Body of pancreas (tissue), 4 donors: ENCODE measurements around the gene CELA2A. TPM values are rescaled to one million over a fixed set of nuclear protein-coding genes. Genes with fewer than 3 reads are reported as not detected.
"Not testable (repeated sequence)": the region's sequence is repeated elsewhere in the genome, so short reads cannot be mapped to it uniquely, and the experiment has no call there.

ENCODE experiments used
- ATAC-seq: fragments of 150-250 bp; one replicate; pipeline ENCODE4 v1.9.1; 2016
- DNase-seq, 4 donors: peaks; one replicate each; pipeline ENCODE4 v3.0.0-alpha.2; 2019
- H3K27ac ChIP-seq, 4 donors: fragments of 200-600 bp; sonication (generic); 1 replicate in 3 of 4; 2 replicates in 1 of 4; pipeline versions ENCODE4 v1.5.1 to v1.6.1; 2016 to 2019; ENCODE audit warnings: mild to moderate bottlenecking in 1 of 4, mixed read lengths in 1 of 4, moderate library complexity in 1 of 4
- H3K27me3 ChIP-seq, 2 donors: fragments of 200-600 bp; sonication (generic); one replicate each; pipeline ENCODE4 v1.6.0; 2016; ENCODE audit warnings: mild to moderate bottlenecking in 1 of 2
- H3K36me3 ChIP-seq, 2 donors: fragments of 200-600 bp; sonication (generic); replicated peaks in 1 of 2; 2 replicates each; pipeline ENCODE4 v1.5.1; 2016; ENCODE audit warnings: low read depth in 2 of 2; ENCODE audit not compliant: insufficient read depth in 1 of 2
- H3K4me1 ChIP-seq: fragments of 200-600 bp; sonication (generic); one replicate; pipeline ENCODE4 v1.6.0; 2016
- H3K4me3 ChIP-seq, 2 donors: fragments of 200-600 bp; sonication (generic); 1 replicate in 1 of 2; 2 replicates in 1 of 2; pipeline ENCODE4 v1.5.1; 2016 to 2019
- H3K9me3 ChIP-seq, 3 donors: fragments of 200-600 bp; sonication (generic); 1 replicate in 2 of 3; 2 replicates in 1 of 3; pipeline ENCODE4 v1.5.1; 2016
- POLR2A ChIP-seq, 3 donors: fragments of 450-650 bp; IDR thresholded peaks; one replicate each; pipeline ENCODE4 v1.6.1; 2016; ENCODE audit warnings: antibody characterized with exemption in 3 of 3, mild to moderate bottlenecking in 2 of 3
- WGBS, 2 donors: methylation state at CpG; one replicate each; pipeline ENCODE4 v1.1.5; 2017; 5-methylcytosine and 5-hydroxymethylcytosine counted together
- intact Hi-C: fragments of 100-400 bp; cut with DNase I; formaldehyde crosslinking; loops from one replicate; pipeline ENCODE4 v1.15.1; 2023
- total RNA-seq, 2 donors: library from RNA; depleted of rRNA; stranded (reverse); fragments of >200 nt; gene quantifications; one replicate each; pipeline ENCODE4 v1.1.0, GENCODE V29; 2016
- TF ChIP-seq, protein P1 (sequence below), 7 experiments: fragments of 450-650 bp in 4 of 7; fragments of 200-600 bp in 3 of 7; sonication (generic) in 3 of 7; IDR thresholded peaks; one replicate each; pipeline ENCODE4 v1.5.1; 2016 to 2019; ENCODE audit warnings: antibody characterized with exemption in 7 of 7

CELA2A gene
- total RNA-seq, 2 donors from 2014 or later = 4,384 to 21,046 TPM

- no peaks in the 10 kb centered on the region for H3K9me3 ChIP-seq
- peak overlapping the region in 3 of 4 donors; percentile 83 to 87 (median 83) for H3K27ac ChIP-seq
- 31 to 40% methylated on average over 2 of the region's 2 CpGs for WGBS, 2 donors
- no peak overlapping the region for H3K4me3 ChIP-seq
- no peak for TF ChIP-seq POLR2A (IDR thresholded peaks at IDR 0.05)
- TF ChIP-seq, protein P1, sequence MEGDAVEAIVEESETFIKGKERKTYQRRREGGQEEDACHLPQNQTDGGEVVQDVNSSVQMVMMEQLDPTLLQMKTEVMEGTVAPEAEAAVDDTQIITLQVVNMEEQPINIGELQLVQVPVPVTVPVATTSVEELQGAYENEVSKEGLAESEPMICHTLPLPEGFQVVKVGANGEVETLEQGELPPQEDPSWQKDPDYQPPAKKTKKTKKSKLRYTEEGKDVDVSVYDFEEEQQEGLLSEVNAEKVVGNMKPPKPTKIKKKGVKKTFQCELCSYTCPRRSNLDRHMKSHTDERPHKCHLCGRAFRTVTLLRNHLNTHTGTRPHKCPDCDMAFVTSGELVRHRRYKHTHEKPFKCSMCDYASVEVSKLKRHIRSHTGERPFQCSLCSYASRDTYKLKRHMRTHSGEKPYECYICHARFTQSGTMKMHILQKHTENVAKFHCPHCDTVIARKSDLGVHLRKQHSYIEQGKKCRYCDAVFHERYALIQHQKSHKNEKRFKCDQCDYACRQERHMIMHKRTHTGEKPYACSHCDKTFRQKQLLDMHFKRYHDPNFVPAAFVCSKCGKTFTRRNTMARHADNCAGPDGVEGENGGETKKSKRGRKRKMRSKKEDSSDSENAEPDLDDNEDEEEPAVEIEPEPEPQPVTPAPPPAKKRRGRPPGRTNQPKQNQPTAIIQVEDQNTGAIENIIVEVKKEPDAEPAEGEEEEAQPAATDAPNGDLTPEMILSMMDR (IDR thresholded peaks at IDR 0.05) = no peak
- H3K27me3 ChIP-seq = no peaks in the 10 kb centered on the region
- H3K4me1 ChIP-seq = peaks cover 81% of the 10 kb centered on the region
- no peaks in the 10 kb centered on the region for H3K36me3 ChIP-seq
- intact Hi-C loops = no loop called here
- DNase-seq (peak in 3 of 4 donors; percentile 67), ATAC-seq (peak; percentile 61)
Measured at GRCh38 chr1:15457585-15457984, 1.1 kb downstream of the CELA2A start.

- intact Hi-C loops, H3K4me3 ChIP-seq, H3K27me3 ChIP-seq, H3K36me3 ChIP-seq, ATAC-seq, H3K9me3 ChIP-seq: not testable (repeated sequence)
- peak overlapping the region; percentile 45 to 87 (median 75) for H3K27ac ChIP-seq
- H3K4me1 ChIP-seq = peaks cover 83% of the 10 kb centered on the region
- DNase-seq = peak in 3 of 4 donors; percentile 52 to 65 (median 54)
- TF ChIP-seq POLR2A (IDR thresholded peaks at IDR 0.05) = peak in 1 of 3 donors; percentile 13
- WGBS, 2 donors = 38 to 44% methylated on average over 2 to 4 of the region's 4 CpGs
Measured at GRCh38 chr1:15458388-15458787, 1.9 kb downstream of the CELA2A start.

DNA sequence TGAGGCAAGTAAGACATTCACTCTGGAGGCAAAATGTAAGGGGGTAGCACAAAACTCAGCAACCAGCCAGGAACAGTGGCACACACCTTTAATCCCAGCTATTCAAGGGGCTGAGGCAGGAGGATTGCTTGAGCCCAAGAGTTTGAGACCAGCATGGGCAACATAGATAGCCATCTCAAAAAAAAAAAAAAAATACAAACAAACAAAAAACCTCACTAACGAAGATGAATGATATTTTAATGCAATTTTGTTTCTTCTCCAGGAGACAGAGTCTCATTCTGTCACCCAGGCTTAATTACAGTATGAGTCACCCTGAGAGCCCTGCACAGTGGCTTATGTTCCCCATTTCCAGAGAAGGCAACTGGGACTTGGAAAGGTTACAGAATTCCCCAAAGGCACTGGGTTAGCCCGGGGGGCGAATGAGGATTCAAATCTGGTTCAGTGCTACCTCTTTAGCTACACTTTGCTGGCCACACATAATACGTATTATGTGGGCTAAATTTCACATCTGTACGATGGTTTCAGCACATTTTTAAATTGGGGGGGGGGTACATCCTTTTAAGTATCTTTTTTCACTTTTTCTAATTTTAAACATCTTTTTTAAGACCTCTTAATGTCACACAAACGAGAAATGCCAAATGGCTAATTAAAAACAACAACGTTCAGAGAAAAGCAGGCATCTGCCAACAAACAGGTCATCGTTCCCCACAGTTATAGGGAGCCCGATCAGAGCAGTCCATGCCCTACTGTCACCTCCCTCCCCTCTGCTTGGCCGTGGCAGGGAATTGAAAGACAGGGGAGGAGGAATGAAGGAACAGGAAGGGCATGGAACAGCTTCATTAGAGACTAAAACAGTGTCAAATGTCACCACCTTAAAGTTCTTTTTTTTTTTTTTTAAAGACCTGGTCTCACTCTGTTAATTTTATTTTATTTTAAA lies 3.5 kb downstream of the CELA2A start:
- peak overlapping the region; percentile 67 to 87 (median 76) for H3K27ac ChIP-seq
- peaks cover 88% of the 10 kb centered on the region for H3K4me1 ChIP-seq
- no peak for TF ChIP-seq POLR2A (IDR thresholded peaks at IDR 0.05)
- TF ChIP-seq, protein P1 (IDR thresholded peaks at IDR 0.05) = no peak
- intact Hi-C loops = no loop called here
- no peaks in the 10 kb centered on the region for H3K27me3 ChIP-seq
- H3K9me3 ChIP-seq = no peaks in the 10 kb centered on the region
- 19 to 32% methylated on average over 10 of the region's 10 CpGs for WGBS, 2 donors
- H3K4me3 ChIP-seq = no peak overlapping the region
- H3K36me3 ChIP-seq = no peaks in the 10 kb centered on the region
- no peak for ATAC-seq
- peak in 2 of 4 donors; percentile 53 to 57 for DNase-seq

GRCh38 chr1:15460708-15461095 lies 4.2 kb downstream of the CELA2A start:
- TF ChIP-seq, protein P1 (IDR thresholded peaks at IDR 0.05) = no peak
- TF ChIP-seq POLR2A (IDR thresholded peaks at IDR 0.05) = no peak
- no peaks in the 10 kb centered on the region for H3K9me3 ChIP-seq
- H3K4me1 ChIP-seq = peaks cover 85% of the 10 kb centered on the region
- no peaks in the 10 kb centered on the region for H3K27me3 ChIP-seq
- 53% methylated on average over 9 of the region's 9 CpGs for WGBS, 2 donors
- no peak for ATAC-seq
- H3K4me3 ChIP-seq = no peak overlapping the region
- DNase-seq = no peak
- H3K27ac ChIP-seq = peak overlapping the region; percentile 36 to 87 (median 75)
- intact Hi-C loops = no loop called here
- H3K36me3 ChIP-seq = no peaks in the 10 kb centered on the region

- H3K36me3 ChIP-seq, intact Hi-C loops, H3K4me3 ChIP-seq, H3K27me3 ChIP-seq, H3K9me3 ChIP-seq, DNase-seq: not testable (repeated sequence)
- 37 to 45% methylated on average over 5 to 12 of the region's 15 CpGs for WGBS, 2 donors
- Histone ChIP-seq H3K4me1 (peaks cover 63% of the 10 kb centered on the region), H3K27ac (peak overlapping the region; percentile 68 to 87 (median 69))
- peak; percentile 13 for ATAC-seq
Measured at GRCh38 chr1:15463064-15463800, 6.7 kb downstream of the CELA2A start.

- WGBS, 2 donors = 62 to 63% methylated on average over 5 of the region's 5 CpGs
- H3K27ac ChIP-seq = peak overlapping the region; percentile 13 to 87 (median 68)
- H3K9me3 ChIP-seq, ATAC-seq, H3K36me3 ChIP-seq, H3K27me3 ChIP-seq, H3K4me3 ChIP-seq, intact Hi-C loops, DNase-seq: not testable (repeated sequence)
- H3K4me1 ChIP-seq = peaks cover 63% of the 10 kb centered on the region
Measured at GRCh38 chr1:15463926-15464322, 7.4 kb downstream of the CELA2A start.
